Pons (tissue), 1 donor: ENCODE measurements around the gene GOLGA8T.
"Not testable (repeated sequence)": the region's sequence is repeated elsewhere in the genome, so short reads cannot be mapped to it uniquely, and the experiment has no call there.

Source experiments
- DNase-seq: peaks from one replicate; pipeline ENCODE4 v3.0.0-alpha.2; 2016; ENCODE audit warnings: low spot score

The GOLGA8T gene

DNA sequence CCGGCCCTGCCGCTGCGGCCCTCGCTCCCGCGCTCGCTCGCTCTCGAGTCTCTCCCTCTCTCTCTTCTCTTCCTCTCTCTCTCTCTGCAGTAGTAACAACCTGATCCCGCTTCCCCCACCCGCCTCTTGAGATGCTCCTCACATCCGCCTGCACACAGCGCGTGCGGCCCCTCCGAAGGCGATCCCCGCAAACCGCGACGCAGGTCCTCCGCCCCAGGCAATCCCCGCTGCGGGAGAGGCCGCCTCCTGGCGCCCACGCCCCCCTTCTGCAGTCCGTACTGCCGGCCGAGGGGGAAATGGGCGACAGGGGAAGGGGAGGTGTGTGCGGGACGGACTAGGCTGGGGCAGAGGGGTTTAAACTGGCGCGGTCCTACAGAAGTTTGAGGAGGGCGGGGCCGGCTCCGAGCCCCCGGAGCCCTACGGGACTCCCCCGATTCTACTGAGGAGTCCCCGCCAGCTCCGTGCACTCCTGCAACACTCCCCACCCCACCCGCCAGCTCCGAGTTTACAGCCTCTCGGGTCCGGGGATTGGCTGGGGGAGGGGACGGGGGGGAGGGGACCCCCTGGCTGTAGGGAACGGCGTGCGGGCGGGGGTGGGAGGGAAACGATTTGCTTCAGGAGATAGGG, 57.4 kb downstream of the GOLGA8T start:
- DNase-seq, result not testable (repeated sequence)

DNA sequence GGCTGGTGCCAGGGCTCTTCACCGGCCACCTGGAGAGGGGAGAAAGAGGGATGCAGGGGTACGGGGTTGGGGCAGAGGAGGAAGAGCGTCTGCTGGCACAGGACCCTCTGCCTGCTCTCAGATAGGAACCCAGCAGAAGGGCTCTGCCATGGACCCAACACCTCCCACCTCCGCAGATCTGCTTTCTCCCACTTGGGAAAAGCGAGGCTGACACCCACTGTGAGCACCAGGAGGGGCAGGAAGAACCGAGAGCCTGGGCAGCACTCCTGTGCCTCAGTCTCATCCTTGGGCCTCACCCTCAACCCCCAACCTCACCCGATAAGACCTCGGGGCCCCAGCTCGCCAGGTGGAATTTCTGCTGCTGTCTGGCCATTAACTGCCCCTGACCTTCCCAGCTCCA, 58.0 kb downstream of the GOLGA8T start:
- not testable (repeated sequence) for DNase-seq
